ENCODE data around the gene KANSL2. TPM values are rescaled to one million over a fixed set of nuclear protein-coding genes. Genes with fewer than 3 reads are reported as not detected.

The KANSL2 gene
- total and polyA plus RNA-seq, 9 of the 15 experiments (the other 6 are each of a cell fraction or from before 2014, with no cell fraction given): 41.1 to 89.8 (median 55.4) TPM

GRCh38 chr12:48716493-48717251 is 34.6 kb upstream of the KANSL2 start, which contains the start of gene CCNT1 (continued):
- TF ChIP-seq ZNF592 (IDR thresholded peaks at IDR 0.05): 0 out of 2 replicates have a peak, but pooled peaks have one; percentile 51
- no peak for TF ChIP-seq ZKSCAN8 (CRISPR knock-in tag; IDR thresholded peaks at IDR 0.05)
- TF ChIP-seq ZNF280A (IDR thresholded peaks at IDR 0.05; ENCODE audit: low read depth, partially characterized antibody): no peak
- TF ChIP-seq ZNF449 (CRISPR knock-in tag; IDR thresholded peaks at IDR 0.05): peak; percentile 26; the same call in 1 of the 2 replicates
- peak; percentile 95 for TF ChIP-seq REST (IDR thresholded peaks at IDR 0.05; ENCODE audit: borderline replicate concordance)
- no peak for TF ChIP-seq REST (CRISPR knock-in tag; IDR thresholded peaks at IDR 0.05; ENCODE audit: low read depth)

Measured in K562 (cell line).